Neutrophil (primary cell): ENCODE results near the gene KRT81.

ENCODE experiments used
- H3K27ac ChIP-seq: fragments of 200-600 bp; sonication (generic); 2 replicates; pipeline ENCODE4 v1.5.1; 2016; ENCODE audit warnings: mild to moderate bottlenecking, moderate library complexity
- H3K27me3 ChIP-seq: fragments of 200-600 bp; sonication (generic); 2 replicates; pipeline ENCODE4 v1.6.0; 2016; ENCODE audit warnings: mild to moderate bottlenecking
- H3K36me3 ChIP-seq: fragments of 200-600 bp; sonication (generic); 2 replicates; pipeline ENCODE4 v1.5.1; 2017
- H3K4me1 ChIP-seq, 2 experiments: fragments of 200-600 bp in 1 of 2; sonication (generic) in 1 of 2; 1 replicate in 1 of 2; 2 replicates in 1 of 2; pipeline versions ENCODE4 v1.5.1 to v1.6.1; 2013 to 2016; ENCODE audit warnings: low read depth in 1 of 2, low read length in 1 of 2, mild to moderate bottlenecking in 1 of 2, moderate library complexity in 1 of 2; ENCODE audit not compliant: control insufficient read depth in 1 of 2, insufficient read depth in 1 of 2
- H3K4me3 ChIP-seq, 2 experiments: fragments of 200-600 bp in 1 of 2; sonication (generic) in 1 of 2; 1 replicate in 1 of 2; 2 replicates in 1 of 2; pipeline ENCODE4 v1.5.1; 2013 to 2016; ENCODE audit warnings: low read depth in 1 of 2, low read length in 1 of 2, mild to moderate bottlenecking in 1 of 2, moderate library complexity in 1 of 2
- H3K9me3 ChIP-seq: fragments of 200-600 bp; sonication (generic); 2 replicates; pipeline ENCODE4 v1.5.1; 2016
- TF ChIP-seq, protein P1 (sequence below): fragments of 200-600 bp; sonication (generic); IDR thresholded peaks from 2 replicates; pipeline ENCODE4 v1.5.1; 2016; ENCODE audit warnings: antibody characterized with exemption

KRT81 gene

DNA sequence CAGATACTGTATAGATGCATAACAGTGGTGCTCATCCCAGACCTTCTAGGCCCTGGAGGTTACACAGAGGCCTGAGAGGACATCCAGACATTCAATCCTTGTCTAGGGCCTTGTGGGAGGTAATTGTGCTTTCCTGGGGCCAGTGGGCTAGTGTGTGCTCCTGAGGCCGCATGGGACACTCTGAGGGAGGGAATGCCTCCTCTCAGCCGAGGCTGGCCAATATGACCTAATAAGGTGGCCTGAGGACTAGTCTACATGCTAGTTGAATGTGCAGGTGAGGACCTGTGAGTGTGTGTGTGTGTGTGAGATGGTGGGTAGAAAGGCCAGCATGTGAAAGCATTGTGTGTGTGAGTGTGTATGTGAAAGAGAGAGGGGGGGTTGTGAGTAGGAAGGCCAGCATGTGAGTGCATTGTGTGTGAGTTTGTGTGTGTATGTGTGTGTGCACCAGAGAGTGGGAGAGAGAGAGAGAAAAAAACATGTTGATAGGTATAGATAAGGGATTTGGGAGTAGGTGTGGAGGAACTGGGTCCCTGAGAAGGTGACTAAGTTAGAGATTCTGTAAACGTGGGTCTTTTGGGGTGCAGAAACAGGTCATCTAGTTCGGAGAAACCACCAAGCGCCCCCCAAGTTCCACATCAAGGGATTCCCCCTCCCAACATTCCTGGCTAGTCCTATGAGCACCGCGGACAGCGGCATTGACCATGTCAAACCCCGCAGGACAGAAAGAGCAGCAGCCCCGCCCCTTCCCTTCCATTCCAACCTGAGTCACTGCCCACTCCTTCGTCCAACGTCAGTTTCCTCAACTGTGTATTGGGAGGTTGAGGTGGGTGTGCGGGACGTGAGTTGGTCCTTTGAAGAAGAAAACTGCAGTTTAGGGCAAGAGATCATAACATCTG lies 9.7 kb upstream of the KRT81 start:
- H3K9me3 ChIP-seq = no peaks in the 10 kb centered on the region
- H3K36me3 ChIP-seq = no peaks in the 10 kb centered on the region
- TF ChIP-seq, protein P1, sequence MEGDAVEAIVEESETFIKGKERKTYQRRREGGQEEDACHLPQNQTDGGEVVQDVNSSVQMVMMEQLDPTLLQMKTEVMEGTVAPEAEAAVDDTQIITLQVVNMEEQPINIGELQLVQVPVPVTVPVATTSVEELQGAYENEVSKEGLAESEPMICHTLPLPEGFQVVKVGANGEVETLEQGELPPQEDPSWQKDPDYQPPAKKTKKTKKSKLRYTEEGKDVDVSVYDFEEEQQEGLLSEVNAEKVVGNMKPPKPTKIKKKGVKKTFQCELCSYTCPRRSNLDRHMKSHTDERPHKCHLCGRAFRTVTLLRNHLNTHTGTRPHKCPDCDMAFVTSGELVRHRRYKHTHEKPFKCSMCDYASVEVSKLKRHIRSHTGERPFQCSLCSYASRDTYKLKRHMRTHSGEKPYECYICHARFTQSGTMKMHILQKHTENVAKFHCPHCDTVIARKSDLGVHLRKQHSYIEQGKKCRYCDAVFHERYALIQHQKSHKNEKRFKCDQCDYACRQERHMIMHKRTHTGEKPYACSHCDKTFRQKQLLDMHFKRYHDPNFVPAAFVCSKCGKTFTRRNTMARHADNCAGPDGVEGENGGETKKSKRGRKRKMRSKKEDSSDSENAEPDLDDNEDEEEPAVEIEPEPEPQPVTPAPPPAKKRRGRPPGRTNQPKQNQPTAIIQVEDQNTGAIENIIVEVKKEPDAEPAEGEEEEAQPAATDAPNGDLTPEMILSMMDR = no peak
- H3K4me3 ChIP-seq = no peak overlapping the region
- H3K27me3 ChIP-seq = peaks cover 54% of the 10 kb centered on the region
- no peak overlapping the region for H3K27ac ChIP-seq
- no peaks in the 10 kb centered on the region for H3K4me1 ChIP-seq

DNA sequence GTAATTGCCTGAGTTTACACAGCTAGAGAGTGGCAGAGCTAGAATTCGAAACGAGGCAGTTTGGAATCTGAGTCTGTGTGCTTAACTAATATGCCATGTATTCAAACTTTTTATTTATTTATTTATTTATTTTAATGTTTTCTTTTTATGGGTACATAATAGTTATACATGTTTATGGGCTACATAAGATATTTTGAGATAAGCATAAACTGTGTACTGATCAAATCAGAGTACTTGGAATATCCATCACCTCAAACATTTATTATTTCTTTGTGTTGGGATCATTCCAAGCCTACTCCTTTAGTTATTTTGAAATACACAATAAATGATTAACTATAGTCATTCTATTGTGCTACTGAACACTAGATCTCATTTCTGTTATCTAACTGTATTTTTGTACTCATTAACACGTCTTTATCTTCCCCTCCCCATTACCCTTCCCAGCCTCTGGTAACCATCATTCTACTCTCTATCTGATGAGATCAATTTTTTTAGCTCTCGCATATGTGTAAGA lies 7.4 kb upstream of the KRT81 start:
- TF ChIP-seq, protein P1 = no peak

DNA sequence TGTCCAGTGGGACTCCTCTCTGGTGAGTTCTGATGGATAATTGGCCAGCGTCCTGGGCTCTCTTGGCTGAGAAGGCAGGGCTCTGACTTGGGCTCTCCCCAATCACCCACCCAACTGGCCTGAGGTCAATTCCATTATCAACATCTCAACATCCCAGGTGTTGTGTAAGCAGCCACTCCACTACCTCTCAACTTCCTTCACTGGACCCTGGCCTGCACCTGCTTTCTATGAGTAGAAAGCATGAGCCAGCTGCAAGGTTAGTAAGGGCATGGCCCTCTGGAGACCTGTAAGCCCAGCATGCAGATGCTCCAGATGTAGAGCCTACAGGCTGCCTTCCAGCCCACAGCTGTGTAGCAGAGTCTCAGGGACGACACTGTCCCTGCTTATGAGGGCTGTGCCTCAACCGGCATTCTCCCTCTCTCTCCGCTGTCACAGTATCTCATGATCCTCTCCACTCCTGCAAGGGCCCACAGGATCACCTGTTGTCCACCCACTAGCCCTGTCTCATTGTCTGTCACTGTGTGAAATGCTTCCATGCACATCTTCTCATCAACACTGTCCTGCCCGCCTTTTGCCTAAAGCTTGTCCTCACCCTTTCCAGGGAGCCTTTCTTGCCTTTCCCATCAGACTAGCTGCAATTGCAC lies 5.4 kb upstream of the KRT81 start:
- Histone ChIP-seq H3K27ac (no peak overlapping the region), H3K4me3 (no peak overlapping the region), H3K9me3 (no peaks in the 10 kb centered on the region), H3K4me1 (no peaks in the 10 kb centered on the region), H3K27me3 (peaks cover 72% of the 10 kb centered on the region), H3K36me3 (no peaks in the 10 kb centered on the region)
- TF ChIP-seq, protein P1 = no peak

More for the DNA sequence above, 7.4 kb upstream of the KRT81 start:
- Histone ChIP-seq H3K9me3 (no peaks in the 10 kb centered on the region), H3K4me3 (no peak overlapping the region), H3K27me3 (peaks cover 53% of the 10 kb centered on the region), H3K36me3 (no peaks in the 10 kb centered on the region), H3K27ac (no peak overlapping the region), H3K4me1 (no peaks in the 10 kb centered on the region)

DNA sequence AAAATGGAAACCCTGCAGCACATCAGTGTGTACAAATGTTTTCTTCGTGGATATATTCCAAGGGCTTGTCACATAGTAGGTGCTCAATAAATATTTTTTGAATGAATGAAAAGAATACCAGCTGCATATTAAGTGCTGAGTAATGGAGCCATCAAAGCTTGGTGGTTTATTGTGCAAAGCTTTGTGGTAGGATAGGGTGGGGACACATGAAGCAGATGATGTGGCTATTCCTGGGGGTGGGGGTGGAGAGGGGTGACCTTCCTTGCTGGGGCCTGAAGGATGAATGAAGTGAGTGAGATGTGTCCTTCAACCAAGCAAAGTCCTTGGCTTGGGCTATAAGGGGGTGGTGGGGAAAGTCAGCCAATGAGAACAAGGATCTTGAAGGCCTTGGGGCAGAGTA lies 4.3 kb upstream of the KRT81 start:
- peaks cover 77% of the 10 kb centered on the region for H3K27me3 ChIP-seq
- no peak overlapping the region for H3K4me3 ChIP-seq
- H3K36me3 ChIP-seq = no peaks in the 10 kb centered on the region
- H3K9me3 ChIP-seq = no peaks in the 10 kb centered on the region
- no peaks in the 10 kb centered on the region for H3K4me1 ChIP-seq
- H3K27ac ChIP-seq = no peak overlapping the region
- TF ChIP-seq, protein P1 = no peak

DNA sequence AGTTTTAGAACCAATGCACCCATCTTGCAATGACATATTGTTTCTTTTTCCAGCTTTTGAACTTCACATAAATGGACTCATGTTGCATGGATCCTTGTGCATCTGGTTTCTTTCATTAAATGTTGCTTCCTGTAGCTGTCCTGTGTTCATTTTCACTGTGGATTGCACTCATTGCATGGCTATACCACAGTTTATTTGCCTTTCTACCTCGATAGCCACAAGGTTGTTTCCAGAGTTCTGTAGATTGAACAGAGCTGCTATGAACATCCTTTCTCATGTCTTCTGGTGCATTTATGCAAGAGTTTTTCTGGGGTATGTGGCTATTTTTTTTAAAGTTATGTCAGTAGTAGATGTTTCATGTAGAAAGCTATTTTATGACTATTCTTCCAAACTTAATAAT lies 3.5 kb upstream of the KRT81 start:
- H3K27me3 ChIP-seq = peaks cover 71% of the 10 kb centered on the region
- H3K36me3 ChIP-seq = no peaks in the 10 kb centered on the region
- no peak overlapping the region for H3K4me3 ChIP-seq
- no peak overlapping the region for H3K27ac ChIP-seq
- TF ChIP-seq, protein P1 = no peak
- no peaks in the 10 kb centered on the region for H3K9me3 ChIP-seq
- H3K4me1 ChIP-seq = no peaks in the 10 kb centered on the region
